ENCODE results near the gene PFKFB4. TPM values are rescaled to one million over a fixed set of nuclear protein-coding genes. Genes with fewer than 3 reads are reported as not detected.

PFKFB4 gene
- total RNA-seq: 2.2 TPM
- long read RNA-seq, partial matches to known transcripts: 0 of 6 reads
- long read RNA-seq, other reads (novel, unspliced or antisense): 6 of 6 reads

DNA sequence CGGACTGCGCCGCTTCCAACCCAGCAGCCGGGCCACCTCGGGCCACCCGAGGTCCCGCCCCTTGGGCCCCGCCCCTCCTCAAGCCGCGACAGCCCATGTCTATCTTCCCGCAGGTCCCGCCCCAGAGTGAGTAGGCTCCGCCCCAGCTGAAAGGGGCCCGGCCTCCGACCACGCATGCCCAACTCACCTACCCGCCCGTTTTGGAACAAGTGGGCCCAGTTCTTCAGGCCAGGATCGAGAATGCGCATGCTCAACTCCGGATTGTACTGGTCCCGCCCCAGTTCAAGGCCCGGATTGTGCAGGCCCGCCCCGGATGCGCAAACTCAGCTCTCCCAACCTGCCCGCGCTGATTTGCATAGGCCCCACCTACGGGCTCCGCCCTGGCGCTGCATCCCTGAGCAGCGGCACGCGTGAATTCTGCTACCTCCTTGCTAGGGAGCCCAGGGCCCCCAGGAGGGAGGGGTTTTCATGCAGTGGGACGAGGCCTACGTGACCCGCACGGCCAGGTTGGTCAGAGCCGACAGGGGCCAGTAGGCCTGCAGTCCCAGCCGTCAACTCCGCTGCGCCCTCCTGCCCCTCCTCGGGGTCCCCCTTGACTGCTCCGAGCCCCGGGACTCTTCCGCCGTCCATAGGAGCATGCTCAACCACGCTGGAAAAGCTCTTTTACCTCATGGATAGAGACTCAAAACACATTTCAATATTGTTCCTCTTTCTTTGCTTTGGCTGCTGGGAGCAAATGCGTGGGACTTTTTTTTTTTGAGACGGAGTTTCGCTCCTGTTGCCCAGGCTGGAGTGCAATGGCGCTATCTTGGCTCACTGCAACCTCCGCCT lies at the start of gene PFKFB4:
PFKFB4 (minus strand) TSS at position 8 of the 831 bp plus-strand sequence. CDS start 26 bp downstream, outside the sequence.
- DNase-seq: peak; percentile 99
- intact Hi-C loops (cut with micrococcal nuclease): no loop called here

DNA sequence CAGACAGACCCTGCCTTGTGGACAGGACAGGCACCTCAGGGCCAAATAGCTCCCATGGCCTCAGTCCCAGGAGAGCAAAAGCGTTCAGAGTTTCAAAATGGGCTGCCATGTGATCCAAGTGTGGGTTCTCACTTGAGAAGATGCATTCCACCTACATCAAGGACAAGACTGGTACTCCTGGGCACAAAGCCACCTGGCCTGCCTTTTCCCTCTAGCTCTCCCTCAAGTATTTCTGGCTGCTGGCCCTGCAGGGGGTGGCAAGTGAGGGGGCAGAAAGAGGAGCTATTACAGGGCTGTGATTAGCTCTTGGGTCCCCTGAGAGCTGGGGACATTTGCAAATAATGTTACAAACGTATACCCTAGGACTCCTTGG lies 45.0 kb upstream of the PFKFB4 start:
- intact Hi-C loops (cut with micrococcal nuclease): no loop called here
- peak; percentile 88 for DNase-seq

More for the DNA sequence above, at the start of gene PFKFB4:
- peak; percentile 90 for ATAC-seq

DNA sequence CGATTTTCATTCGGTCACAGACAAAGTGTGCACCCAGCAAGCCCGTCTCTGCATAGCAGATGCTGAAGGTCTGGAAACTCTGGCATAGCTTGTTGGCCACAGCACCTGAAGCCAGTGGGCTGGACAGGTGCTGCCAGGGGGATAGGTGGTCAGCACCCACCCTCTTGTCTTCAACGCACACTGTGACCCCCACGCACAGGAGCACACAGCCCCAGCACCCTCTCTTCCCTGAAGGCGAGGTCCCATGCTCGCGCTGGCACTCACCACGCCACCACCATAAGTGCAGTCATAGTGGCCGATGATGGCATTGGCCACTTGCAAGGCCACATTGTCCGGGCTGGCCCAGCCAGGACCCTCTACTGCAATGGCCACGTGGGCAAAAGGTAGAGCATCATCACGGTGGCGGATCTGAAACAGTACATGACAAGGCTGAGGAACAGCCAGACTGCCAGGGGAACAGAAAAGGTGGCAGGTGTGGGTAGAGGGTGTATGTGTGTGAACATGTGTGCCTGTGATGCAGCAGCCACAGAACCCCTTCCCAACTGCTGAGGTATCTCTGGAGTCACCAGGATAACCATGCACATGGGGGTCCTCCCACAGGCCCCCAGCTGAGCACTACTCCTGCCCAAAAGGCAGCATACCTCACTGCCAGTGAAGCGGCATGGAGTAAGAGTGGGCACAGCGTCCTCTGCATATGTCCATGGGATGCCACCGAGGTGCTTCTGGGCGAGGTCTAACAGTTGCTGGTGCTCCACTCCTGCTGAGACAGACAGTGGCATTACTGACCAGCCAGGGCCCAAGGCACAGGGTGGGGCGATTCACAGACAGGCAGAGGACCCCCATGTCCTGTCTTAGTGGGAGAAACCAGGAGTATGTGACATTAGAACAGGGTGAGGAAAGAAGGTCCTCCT lies 44.4 kb upstream of the PFKFB4 start:
- DNase-seq (no peak), ATAC-seq (no peak)

More for the DNA sequence above, 45.0 kb upstream of the PFKFB4 start:
- ATAC-seq: peak; percentile 55

DNA sequence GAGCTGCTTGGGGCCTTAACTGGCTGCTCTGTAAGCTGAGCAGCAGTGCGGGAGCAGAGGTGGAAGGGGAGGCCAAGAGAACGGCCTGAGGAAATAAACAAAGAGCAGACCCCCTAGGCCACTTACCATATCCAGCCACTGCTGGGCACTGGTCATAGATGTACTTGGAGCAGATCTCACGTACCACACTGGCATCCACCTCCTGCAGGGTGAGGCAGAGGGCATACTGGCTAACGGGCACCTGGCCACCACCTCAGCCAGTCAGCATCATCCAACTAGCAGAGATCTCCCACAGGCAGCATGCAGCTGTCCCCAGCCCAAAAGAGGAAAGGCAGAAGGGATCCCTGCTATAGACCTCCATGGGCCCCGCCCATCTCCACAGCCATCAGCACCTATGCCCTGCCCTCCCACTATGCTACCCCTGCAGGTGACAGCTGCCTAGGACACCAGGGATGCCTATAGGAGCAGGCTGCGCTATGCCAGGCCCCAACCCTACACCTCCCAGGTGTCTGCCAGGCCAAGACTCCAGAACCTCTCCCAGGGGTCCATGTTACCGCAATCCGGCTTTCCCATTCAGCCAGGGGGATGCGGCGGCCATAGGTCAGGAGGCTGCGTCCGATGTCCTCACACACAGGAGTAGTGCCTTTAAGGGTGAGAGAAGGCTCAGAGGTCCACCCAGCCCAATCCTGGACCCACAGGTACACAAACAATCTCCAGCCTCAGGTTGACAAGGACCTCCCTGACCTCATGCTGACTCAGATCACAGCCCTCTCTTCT lies 43.1 kb upstream of the PFKFB4 start:
- intact Hi-C loops (cut with micrococcal nuclease): no loop called here
- no peak for ATAC-seq

More for the DNA sequence above, 44.4 kb upstream of the PFKFB4 start:
- intact Hi-C loops (cut with micrococcal nuclease): no loop called here

DNA sequence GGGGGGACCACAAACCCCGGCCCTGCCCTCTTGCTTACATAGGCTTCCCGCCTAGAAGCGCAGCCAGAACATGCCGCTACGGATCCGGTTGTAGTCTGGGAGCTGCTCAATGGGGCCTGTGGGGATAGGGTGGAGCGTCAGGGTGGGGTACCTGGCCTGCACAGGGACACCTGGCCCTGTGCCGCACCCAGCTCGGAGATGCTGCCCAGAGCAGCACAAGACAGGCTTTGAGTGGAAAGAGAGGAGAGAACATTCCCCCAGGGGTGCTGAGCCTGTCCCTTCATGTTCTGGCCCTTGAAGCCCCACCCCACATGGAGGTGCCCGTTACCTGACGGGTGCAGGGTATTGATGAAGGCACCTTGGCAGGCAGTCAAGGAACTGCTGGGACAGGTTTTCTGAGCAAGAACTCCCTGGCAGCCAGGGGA lies 42.5 kb upstream of the PFKFB4 start:
- ATAC-seq (no peak), DNase-seq (peak; percentile 46)
- intact Hi-C loops (cut with micrococcal nuclease): no loop called here

More for the DNA sequence above, 43.1 kb upstream of the PFKFB4 start:
- no peak for DNase-seq

DNA sequence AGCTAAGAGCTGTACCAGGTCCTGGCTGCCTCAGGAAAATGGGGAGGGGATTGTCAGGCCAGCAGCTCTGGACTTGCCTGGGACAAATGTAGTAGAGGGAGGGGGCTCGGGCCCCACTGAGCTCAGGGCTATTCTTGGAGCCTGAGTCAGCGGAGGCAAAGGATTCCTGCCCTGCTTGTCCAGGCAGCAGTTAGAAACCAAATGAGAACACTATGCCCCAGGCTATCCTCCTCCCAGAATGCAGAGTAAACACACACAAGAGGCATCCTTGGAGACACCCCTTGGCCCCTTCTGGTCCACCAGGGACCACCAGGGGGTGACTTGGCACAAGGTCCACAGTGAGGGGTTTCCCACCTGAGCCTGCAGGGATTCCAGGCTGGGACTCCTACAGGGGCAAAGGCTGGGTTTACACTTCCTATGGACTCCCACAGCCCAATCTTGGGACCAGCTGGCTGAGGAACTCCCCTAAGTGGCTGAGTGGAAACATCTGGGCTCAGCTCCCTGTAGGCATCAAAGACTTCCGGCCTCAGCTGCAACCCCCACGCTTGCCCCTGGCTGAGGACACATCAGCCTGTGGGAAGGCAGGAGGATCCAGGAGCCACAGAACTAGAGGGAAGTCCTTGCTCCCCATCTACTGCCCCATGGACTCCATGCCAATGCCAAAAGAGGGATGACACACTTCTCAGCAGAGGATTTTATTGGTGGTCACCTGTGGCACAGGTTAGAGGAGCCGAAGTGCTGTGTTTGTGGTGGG lies 41.9 kb upstream of the PFKFB4 start:
- DNase-seq (peak; percentile 80), ATAC-seq (peak; percentile 76)
- intact Hi-C loops (cut with micrococcal nuclease): no loop called here

DNA sequence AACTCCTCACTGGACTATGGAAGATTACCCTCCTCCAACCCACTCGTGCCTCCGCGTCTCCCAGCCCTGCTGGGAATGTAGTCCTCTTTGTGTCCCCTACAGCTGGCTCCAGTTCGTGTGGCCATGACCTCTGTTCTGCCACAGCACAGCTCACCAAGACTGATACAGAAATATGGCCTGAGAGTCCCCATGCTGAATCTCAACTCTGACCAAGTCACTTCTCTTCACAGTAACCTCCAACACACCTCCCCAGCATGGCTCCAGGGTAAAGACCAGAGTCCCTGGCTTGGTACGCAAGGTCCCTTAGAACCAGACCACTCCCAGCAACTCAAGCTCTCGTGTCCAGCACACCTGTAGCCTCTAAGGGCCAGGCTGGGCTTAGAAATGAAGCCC lies 40.8 kb upstream of the PFKFB4 start:
- intact Hi-C loops (cut with micrococcal nuclease): no loop called here
- no peak for DNase-seq
- peak; percentile 3 for ATAC-seq

DNA sequence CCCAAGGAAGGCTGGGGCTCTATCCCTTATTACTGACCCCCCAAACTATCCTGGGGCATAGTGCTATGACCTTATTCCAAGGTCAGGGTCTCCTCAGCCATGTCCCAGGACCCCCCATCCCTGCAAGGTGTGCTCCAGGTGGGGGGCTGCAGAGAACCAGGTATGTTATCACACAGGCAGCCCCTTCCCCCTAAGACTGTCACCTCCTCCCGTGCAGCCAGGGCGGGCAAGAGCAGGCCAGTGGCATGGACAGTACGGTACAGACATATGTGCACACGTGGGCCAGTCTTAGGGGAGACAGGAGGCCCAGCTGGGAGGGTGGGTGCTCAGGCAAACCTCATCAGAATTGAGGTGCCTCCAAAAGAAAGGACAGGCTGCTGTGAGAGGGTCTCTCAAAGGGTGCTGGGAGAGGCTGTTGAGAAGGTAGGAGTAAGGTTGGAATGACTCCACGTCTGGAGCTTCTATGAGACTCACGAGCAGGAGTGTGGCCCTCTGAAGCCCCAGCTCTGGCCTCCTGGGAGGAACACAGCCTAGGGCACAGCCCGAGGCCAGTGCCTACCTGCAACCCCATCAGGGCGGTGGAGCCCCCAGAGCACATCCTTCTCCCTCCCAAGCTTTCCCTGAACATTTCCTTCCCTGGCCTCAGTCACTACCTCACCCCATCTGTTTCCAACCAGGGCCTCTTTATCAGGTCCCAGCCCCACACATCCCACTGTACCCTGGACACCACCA lies 40.2 kb upstream of the PFKFB4 start:
- DNase-seq: no peak
- intact Hi-C loops (cut with micrococcal nuclease): no loop called here
- no peak for ATAC-seq

DNA sequence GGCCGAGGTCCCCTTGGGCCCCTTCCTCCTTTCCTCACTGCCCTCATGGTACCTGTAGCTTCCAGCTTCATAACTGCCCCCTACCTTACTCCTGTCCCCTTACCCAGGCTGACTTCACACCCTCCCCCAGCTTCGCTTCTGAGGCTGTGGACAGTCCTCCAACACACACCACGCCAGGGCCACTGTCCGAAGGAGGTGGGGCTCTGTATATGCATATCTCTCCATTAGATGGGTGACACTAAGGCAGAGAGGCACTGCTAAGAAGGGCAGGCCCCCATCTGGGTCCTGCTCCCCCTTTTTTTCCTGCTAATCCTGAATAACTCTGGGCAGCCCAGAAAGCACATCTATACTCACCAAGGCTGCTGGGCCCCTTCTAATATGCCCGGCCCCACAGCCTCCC lies 39.6 kb upstream of the PFKFB4 start:
- no peak for DNase-seq
- intact Hi-C loops (cut with micrococcal nuclease): no loop called here
- ATAC-seq: no peak

DNA sequence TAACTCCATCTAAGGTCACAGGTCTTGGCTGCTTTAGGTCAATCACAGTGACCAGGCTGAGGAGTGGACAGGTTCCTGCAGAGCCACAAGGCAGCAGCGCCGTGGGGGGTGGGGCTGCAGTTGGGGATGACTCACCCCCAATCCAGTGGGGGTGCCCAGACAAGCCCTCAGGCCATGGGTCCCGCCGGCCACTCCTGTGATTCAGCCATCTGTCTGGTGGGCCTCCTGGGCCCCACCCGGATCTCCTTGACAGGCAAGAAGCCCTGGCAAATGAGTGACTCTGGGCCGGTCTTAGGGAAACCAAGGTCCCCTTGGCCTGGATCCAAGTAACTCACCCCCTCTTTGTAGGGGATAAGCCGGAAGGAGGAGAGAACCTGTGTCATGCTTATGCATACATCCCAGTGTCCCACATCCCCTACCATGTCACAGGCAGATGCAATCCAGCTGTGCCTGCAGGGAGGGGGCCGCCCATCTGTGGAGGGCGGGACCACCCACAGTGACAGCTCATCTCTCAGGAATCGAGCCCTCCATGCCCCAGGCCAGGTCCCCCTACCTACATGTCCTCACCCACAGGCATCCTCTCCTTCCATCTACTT lies 39.0 kb upstream of the PFKFB4 start:
- intact Hi-C loops (cut with micrococcal nuclease): no loop called here
- peak; percentile 54 for DNase-seq
- ATAC-seq: no peak

DNA sequence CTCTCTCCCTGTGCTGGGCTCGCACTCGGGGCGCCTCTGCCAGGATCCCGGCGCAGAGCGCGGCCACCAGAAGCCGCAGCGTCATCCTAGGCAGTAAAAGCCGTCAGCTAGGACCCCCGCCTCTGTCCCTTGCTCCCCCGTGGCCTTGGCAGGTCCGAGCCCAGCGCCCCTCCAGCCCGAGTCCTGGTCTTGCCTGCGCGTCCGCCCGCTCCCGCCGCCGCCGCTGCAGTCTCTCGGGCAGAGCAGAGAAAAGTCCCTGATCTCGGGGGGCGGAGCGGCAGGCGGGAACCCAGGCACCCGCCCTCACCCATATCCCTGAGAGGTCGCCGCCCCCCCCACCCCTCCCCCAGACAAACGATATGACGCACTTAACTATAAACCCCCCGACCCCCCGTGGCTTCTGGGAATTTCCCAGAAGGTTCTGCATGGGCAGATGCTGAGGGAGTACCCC lies 38.5 kb upstream of the PFKFB4 start, which contains the start of gene COL7A1:
COL7A1 (minus strand) TSS at position 255 of the 451 bp plus-strand sequence; CDS start at position 85, 170 bp downstream.
- ATAC-seq (no peak), DNase-seq (peak; percentile 44)
- intact Hi-C loops (cut with micrococcal nuclease): no loop called here

DNA sequence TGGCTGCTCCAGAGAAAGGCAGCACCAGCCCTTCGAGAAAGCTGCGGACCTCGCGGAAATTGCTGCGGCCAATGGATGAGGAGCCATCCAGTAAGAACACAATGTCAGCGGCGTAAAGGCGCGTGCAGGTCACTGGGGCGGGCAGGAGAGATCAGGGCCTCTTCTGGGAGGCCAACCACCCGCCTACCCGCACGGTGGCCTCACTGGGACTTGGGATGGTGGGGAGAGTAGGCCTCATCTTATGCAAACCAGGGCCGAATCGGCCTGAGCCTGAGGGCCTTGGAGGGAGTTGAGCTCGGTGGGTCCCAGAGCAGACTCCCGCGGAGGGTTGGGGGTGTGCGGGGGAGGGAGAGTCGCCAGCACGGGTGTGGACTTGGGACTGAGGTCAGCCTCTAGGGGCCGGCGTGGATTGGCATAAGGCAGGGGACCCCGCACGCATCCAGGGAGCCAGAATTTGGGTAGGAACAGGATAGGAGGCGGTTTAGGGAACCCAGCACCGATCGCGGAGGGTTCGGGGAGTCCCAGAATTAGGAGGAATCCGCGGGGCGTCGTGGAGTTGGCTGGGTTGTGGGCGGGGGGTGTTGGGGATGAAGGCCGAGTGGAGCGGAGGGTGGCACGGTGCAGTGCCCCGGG lies 37.9 kb upstream of the PFKFB4 start:
- intact Hi-C loops (cut with micrococcal nuclease): no loop called here
- ATAC-seq (no peak), DNase-seq (peak; percentile 44)

DNA sequence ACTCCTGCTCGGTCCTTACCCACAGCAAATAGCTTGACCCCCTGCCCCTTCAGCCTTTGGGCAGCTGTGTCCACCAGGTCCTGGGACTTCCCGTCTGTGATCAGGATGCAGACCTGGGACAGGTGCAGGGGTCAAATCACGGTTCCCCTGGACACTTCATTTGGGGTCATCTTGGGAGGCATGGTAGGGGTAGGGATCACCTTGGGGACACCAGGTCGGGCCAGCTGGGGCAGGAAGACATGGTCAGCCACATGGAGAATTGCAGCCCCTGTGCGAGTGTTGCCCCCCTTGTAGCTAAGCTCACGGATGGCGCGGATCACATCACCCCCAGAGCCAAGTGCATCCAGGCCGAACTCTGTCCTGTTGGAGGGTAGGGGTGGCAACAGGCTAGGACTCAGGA lies 36.7 kb upstream of the PFKFB4 start:
- DNase-seq (no peak), ATAC-seq (no peak)
- intact Hi-C loops (cut with micrococcal nuclease): no loop called here

DNA sequence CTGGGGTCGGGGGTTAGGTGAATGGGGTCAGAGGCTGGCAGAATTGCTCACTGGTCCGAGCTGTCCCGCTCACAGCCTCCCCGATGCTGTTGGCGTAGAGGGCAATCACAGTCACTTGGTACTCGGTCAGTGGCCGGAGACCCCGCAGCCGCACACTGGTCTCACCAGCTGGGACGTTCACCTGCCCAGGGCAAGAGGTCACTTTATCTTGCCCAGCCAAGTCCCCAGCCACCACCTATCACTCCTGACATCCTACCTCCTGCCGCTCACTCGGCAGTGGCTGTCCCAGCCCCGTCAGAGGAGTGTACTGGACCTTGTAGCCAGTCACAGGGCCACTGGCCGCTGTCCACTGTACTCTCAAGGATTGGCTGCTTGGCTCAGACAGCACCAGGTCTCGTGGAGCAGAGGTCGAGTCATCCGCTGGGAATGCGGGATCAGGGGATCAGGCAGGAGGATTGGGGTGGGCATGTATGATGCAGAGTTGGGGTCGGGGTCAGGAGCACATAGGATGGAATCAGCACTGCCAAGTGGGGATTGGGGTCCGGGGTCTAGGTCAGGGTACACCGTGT lies 36.0 kb upstream of the PFKFB4 start:
- no peak for DNase-seq
- intact Hi-C loops (cut with micrococcal nuclease): no loop called here

DNA sequence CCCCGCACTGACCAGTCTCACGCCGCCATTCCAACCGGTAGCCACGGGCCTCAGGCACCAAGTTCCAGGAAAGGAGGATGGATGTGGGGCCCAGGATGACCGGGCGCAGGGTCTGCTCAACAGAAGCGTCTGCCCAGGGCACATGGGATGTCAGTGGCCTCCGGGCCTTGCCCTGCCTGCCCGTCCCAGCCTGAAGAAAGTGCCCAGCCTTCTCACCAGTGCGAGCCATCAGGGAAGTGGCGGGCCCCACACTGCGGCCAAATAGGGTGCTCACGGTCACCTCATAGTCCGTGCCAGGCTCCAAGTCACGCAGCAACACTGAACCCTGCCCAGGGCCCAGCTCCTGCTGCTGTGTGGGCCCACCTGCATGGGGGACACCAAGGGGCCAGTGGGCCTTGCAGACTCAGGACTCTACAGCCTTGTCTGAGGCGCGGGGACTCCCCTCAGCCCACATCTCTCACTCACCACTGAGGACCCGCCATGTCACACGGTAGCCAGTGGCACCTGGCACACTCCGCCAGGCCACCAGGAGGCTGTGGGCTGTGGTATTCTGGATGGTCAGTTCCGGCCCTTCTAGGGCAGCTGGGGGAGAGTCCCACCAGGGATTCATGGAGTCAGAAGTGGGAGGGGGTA lies 35.4 kb upstream of the PFKFB4 start:
- ATAC-seq: no peak
- DNase-seq: no peak
- intact Hi-C loops (cut with micrococcal nuclease): no loop called here

More for the DNA sequence above, 36.0 kb upstream of the PFKFB4 start:
- ATAC-seq: no peak

DNA sequence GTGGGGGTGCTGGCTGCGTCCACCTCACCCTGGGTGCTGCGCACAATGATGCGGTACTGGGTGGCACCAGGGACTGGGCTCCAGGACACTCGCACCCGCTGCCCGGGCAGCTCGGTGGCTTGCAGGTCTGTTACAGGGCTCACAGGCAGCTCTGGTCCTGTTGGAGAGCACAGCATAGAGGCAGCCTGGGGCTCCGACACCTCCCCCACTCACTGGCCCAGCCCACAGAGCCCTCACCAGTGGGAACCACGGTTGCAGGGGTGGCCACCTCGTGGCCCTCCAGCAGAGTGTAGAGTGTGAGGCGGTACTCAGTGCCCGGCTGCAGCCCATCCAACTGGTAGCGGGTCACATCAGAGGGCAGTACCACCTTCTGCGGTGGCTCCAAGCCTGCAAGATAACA lies 34.8 kb upstream of the PFKFB4 start:
- no peak for ATAC-seq
- intact Hi-C loops (cut with micrococcal nuclease): no loop called here
- DNase-seq: no peak

Measured in left ventricle myocardium superior (tissue), 1 donor.